CD14-positive monocyte (primary cell): Measurements from ENCODE around the gene TFR2. TPM values are rescaled to one million over a fixed set of nuclear protein-coding genes. Genes with fewer than 3 reads are reported as not detected.
A peak's percentile ranks its signal among the peaks of the same experiment; 100 is the strongest.

Experiments used
- DNase-seq, 3 donors: peaks; one replicate each; pipeline ENCODE4 v3.0.0-alpha.2; 2011 to 2022
- H2AFZ ChIP-seq: 2 replicates; pipeline ENCODE4 v1.6.0; 2012; ENCODE audit warnings: mild to moderate bottlenecking, low read depth, low read length, inconsistent platforms; ENCODE audit not compliant: insufficient read depth, poor library complexity, severe bottlenecking
- H3K27ac ChIP-seq, 2 donors: 1 replicate in 1 of 2; 2 replicates in 1 of 2; pipeline ENCODE4 v1.5.1; 2012 to 2013; ENCODE audit warnings: low read length in 2 of 2, control low read depth in 1 of 2, inconsistent platforms in 1 of 2, low read depth in 1 of 2, mild to moderate bottlenecking in 1 of 2
- H3K27me3 ChIP-seq, 2 donors: one replicate each; pipeline versions ENCODE4 v1.6.0 to v1.6.1; 2011 to 2013; ENCODE audit warnings: low read length in 2 of 2; ENCODE audit not compliant: control insufficient read depth in 2 of 2, insufficient read depth in 2 of 2
- H3K36me3 ChIP-seq, 2 donors: replicated peaks in 1 of 2; 1 replicate in 1 of 2; 2 replicates in 1 of 2; pipeline versions ENCODE4 v1.5.1 to v1.6.1; 2012 to 2013; ENCODE audit warnings: low read length in 2 of 2, control low read depth in 1 of 2, inconsistent platforms in 1 of 2, mild to moderate bottlenecking in 1 of 2; ENCODE audit not compliant: insufficient read depth in 2 of 2, control insufficient read depth in 1 of 2
- H3K4me1 ChIP-seq, 2 donors: 1 replicate in 1 of 2; 2 replicates in 1 of 2; pipeline versions ENCODE4 v1.5.1 to v1.6.1; 2012 to 2013; ENCODE audit warnings: low read length in 2 of 2, control low read depth in 1 of 2, inconsistent platforms in 1 of 2, mild to moderate bottlenecking in 1 of 2, moderate library complexity in 1 of 2; ENCODE audit not compliant: insufficient read depth in 2 of 2, control insufficient read depth in 1 of 2
- H3K4me2 ChIP-seq: replicated peaks from 2 replicates; pipeline ENCODE3; 2012; ENCODE audit warnings: low read length, moderate library complexity, mild to moderate bottlenecking; ENCODE audit not compliant: poor library complexity, severe bottlenecking; ENCODE audit errors: extremely low read depth
- H3K4me3 ChIP-seq, 3 experiments: fragments of 200-600 bp in 1 of 3; sonication (generic) in 1 of 3; replicated peaks in 1 of 3; 1 replicate in 2 of 3; 2 replicates in 1 of 3; pipeline ENCODE4 v1.5.1; 2011 to 2013; ENCODE audit warnings: low read length in 3 of 3, mild to moderate bottlenecking in 3 of 3, control low read depth in 2 of 3, low read depth in 2 of 3, inconsistent platforms in 1 of 3, moderate library complexity in 1 of 3
- H3K79me2 ChIP-seq: 2 replicates; pipeline ENCODE4 v1.6.0; 2012; ENCODE audit warnings: mild to moderate bottlenecking, control low read depth, inconsistent platforms, low read length, moderate library complexity; ENCODE audit not compliant: insufficient read depth
- H3K9ac ChIP-seq: 2 replicates; pipeline ENCODE4 v1.6.0; 2017; ENCODE audit warnings: low read length, mild to moderate bottlenecking; ENCODE audit not compliant: insufficient read depth, poor library complexity, severe bottlenecking
- H3K9me3 ChIP-seq, 2 donors: replicated peaks in 1 of 2; 1 replicate in 1 of 2; 2 replicates in 1 of 2; pipeline versions ENCODE4 v1.5.1 to v1.6.1; 2012 to 2013; ENCODE audit warnings: low read length in 2 of 2, control low read depth in 1 of 2; ENCODE audit not compliant: control insufficient read depth in 1 of 2, insufficient read depth in 1 of 2
- H4K20me1 ChIP-seq: 2 replicates; pipeline ENCODE4 v1.6.0; 2012; ENCODE audit warnings: mild to moderate bottlenecking, low read length, control low read depth, moderate library complexity; ENCODE audit not compliant: insufficient read depth
- H3K27ac Mint-ChIP-seq, 7 donors: one replicate each; pipeline ENCODE4 v1.8.0; 2020; ENCODE audit warnings: mild to moderate bottlenecking in 7 of 7, mixed read lengths in 7 of 7, moderate library complexity in 6 of 7, inconsistent platforms in 2 of 7
- H3K27me3 Mint-ChIP-seq, 3 donors: one replicate each; pipeline ENCODE4 v1.8.0; 2021 to 2022; ENCODE audit warnings: low read depth in 3 of 3, mild to moderate bottlenecking in 3 of 3, mixed read lengths in 3 of 3, moderate library complexity in 3 of 3, inconsistent platforms in 1 of 3
- H3K36me3 Mint-ChIP-seq, 2 donors: one replicate each; pipeline ENCODE4 v1.8.0; 2020; ENCODE audit warnings: mixed read lengths in 2 of 2, inconsistent platforms in 1 of 2, mild to moderate bottlenecking in 1 of 2
- H3K4me1 Mint-ChIP-seq: one replicate; pipeline ENCODE4 v1.8.0; 2020; ENCODE audit warnings: mild to moderate bottlenecking, mixed read lengths
- H3K4me3 Mint-ChIP-seq, 2 donors: one replicate each; pipeline ENCODE4 v1.8.0; 2020; ENCODE audit warnings: mild to moderate bottlenecking in 2 of 2, mixed read lengths in 2 of 2, moderate library complexity in 1 of 2
- H3K9me3 Mint-ChIP-seq, 7 donors: one replicate each; pipeline ENCODE4 v1.8.0; 2020 to 2022; ENCODE audit warnings: mixed read lengths in 7 of 7, mild to moderate bottlenecking in 6 of 7, moderate library complexity in 6 of 7, inconsistent platforms in 2 of 7
- CTCF ChIP-seq: fragments of 200-600 bp; IDR thresholded peaks from one replicate; pipeline ENCODE4 v1.8.0; 2022; ENCODE audit warnings: antibody characterized with exemption, mild to moderate bottlenecking
- WGBS: methylation state at CpG from one replicate; pipeline ENCODE4 v1.1.5; 2013; ENCODE audit warnings: missing lambda C conversion rate; ENCODE audit not compliant: insufficient coverage; 5-methylcytosine and 5-hydroxymethylcytosine counted together
- intact Hi-C, 2 donors: fragments of 100-400 bp; cut with micrococcal nuclease; formaldehyde crosslinking; loops; one replicate each; pipeline versions ENCODE4 v1.15.0 to v1.15.1; 2023
- polyA plus RNA-seq, 3 donors: library from polyadenylated mRNA; depleted of rRNA in 1 of 3; unstranded in 2 of 3; stranded (reverse) in 1 of 3; fragments of 300-500 nt in 2 of 3; fragments of >200 nt in 1 of 3; fragmentation: Illumina TruSeq in 2 of 3; gene quantifications; 1 replicate in 2 of 3; 2 replicates in 1 of 3; pipeline ENCODE4 v1.2.3, GENCODE V29; 2012 to 2021

Gene TFR2
- polyA plus RNA-seq, 3 donors = 0.79 to 1.4 TPM; not detected in 1

GRCh38 chr7:100620239-100620638 lies 21.1 kb downstream of the TFR2 start:
- Histone ChIP-seq H3K79me2 (no peaks in the 10 kb centered on the region), H3K4me3 (no peak overlapping the region), H2AFZ (no peak overlapping the region), H3K36me3 (no peaks in the 10 kb centered on the region), H3K27me3 (no peaks in the 10 kb centered on the region), H3K9me3 (no peaks in the 10 kb centered on the region), H4K20me1 (no peaks in the 10 kb centered on the region), H3K27ac (no peak overlapping the region), H3K4me1 (no peaks in the 10 kb centered on the region), H3K4me2 (no peak overlapping the region), H3K9ac (no peak overlapping the region)
- intact Hi-C loops = no loop called here
- Mint-ChIP-seq H3K9me3 (peaks cover 0 to 3% (median 0%) of the 10 kb centered on the region in 7 donors), H3K27ac (no peak overlapping the region), H3K27me3 (peaks cover 0 to 12% (median 5%) of the 10 kb centered on the region in 3 donors), H3K36me3 (peaks cover 8 to 18% of the 10 kb centered on the region in 2 donors), H3K4me1 (peaks cover 3% of the 10 kb centered on the region), H3K4me3 (no peak overlapping the region)
- no peak for TF ChIP-seq CTCF
- WGBS = 90% methylated on average over 1 of the region's 6 CpGs
- no peak for DNase-seq

- no peak overlapping the region for H3K4me3 ChIP-seq
- H4K20me1 ChIP-seq = no peaks in the 10 kb centered on the region
- TF ChIP-seq CTCF = no peak
- no peaks in the 10 kb centered on the region for H3K9me3 ChIP-seq
- H3K36me3 ChIP-seq = no peaks in the 10 kb centered on the region
- H3K4me3 Mint-ChIP-seq = peak overlapping the region in 1 of 2 donors; percentile 97
- H3K4me1 ChIP-seq = peaks cover 22 to 27% of the 10 kb centered on the region in 2 donors
- no peak overlapping the region for H3K9ac ChIP-seq
- H3K27me3 ChIP-seq = no peaks in the 10 kb centered on the region
- intact Hi-C loops = loop anchor here in 1 of 2 donors (5.0 kb wide), 1 partner anchor 273 kb away; the partner anchor contains the start of gene UFSP1
- H3K9me3 Mint-ChIP-seq = peaks cover 0 to 1% (median 0%) of the 10 kb centered on the region in 7 donors
- peaks cover 17 to 18% of the 10 kb centered on the region in 2 donors for H3K36me3 Mint-ChIP-seq
- H3K4me1 Mint-ChIP-seq = peaks cover 19% of the 10 kb centered on the region
- no peak overlapping the region for H3K27ac ChIP-seq
- 100% methylated on average over 1 of the region's 6 CpGs for WGBS
- peak in 1 of 3 donors; percentile 28 for DNase-seq
- H3K27me3 Mint-ChIP-seq = peaks cover 0 to 6% (median 1%) of the 10 kb centered on the region in 3 donors
- peaks cover 4% of the 10 kb centered on the region for H3K79me2 ChIP-seq
- H2AFZ ChIP-seq = no peak overlapping the region
- H3K4me2 ChIP-seq = no peak overlapping the region
- H3K27ac Mint-ChIP-seq = peak overlapping the region in 1 of 7 donors; percentile 45
Observed at GRCh38 chr7:100614308-100614861, 27.0 kb downstream of the TFR2 start.
